HEK293 (cell line): ENCODE data around the gene RAB36.

ENCODE experiments used
- CTCF ChIA-PET: fragments of 350-600 bp; formaldehyde crosslinking; extraction: SDS; loops from one replicate; lab custom pipeline; 2021; ENCODE audit warnings: antibody characterized with exemption; lab: Yijun Ruan, JAX
- POLR2A ChIA-PET: fragments of 300-600 bp; formaldehyde crosslinking; extraction: SDS; loops from one replicate; lab custom pipeline; 2020; ENCODE audit warnings: antibody characterized with exemption, inconsistent platforms; lab: Yijun Ruan, JAX
- H3K27ac ChIP-seq: fragments of 200-500 bp; sonication (Bioruptor generic); 2 replicates; pipeline ENCODE4 v1.5.1; 2014; ENCODE audit warnings: low read depth, low read length, control low read depth, inconsistent platforms; ENCODE audit errors: extremely low read depth
- H3K36me3 ChIP-seq, 2 experiments: fragments of 200-500 bp in 1 of 2; sonication (Bioruptor generic) in 1 of 2; 1 replicate in 1 of 2; 2 replicates in 1 of 2; pipeline ENCODE4 v1.5.1; 2014 to 2017; ENCODE audit warnings: inconsistent platforms in 2 of 2, low read length in 2 of 2; ENCODE audit not compliant: control insufficient read depth in 2 of 2, insufficient read depth in 1 of 2
- H3K4me1 ChIP-seq: fragments of 200-500 bp; sonication (Bioruptor generic); 2 replicates; pipeline ENCODE4 v1.5.1; 2014; ENCODE audit warnings: mild to moderate bottlenecking, low read length, inconsistent platforms; ENCODE audit not compliant: control insufficient read depth, insufficient read depth
- H3K4me3 ChIP-seq: 2 replicates; pipeline ENCODE4 v1.5.1; 2011; ENCODE audit warnings: low read depth, mild to moderate bottlenecking, control low read depth, low read length, moderate library complexity
- H3K9me3 ChIP-seq: fragments of 200-500 bp; sonication (Bioruptor generic); 2 replicates; pipeline ENCODE4 v1.5.1; 2014; ENCODE audit warnings: low read depth, low read length, inconsistent platforms; ENCODE audit not compliant: control insufficient read depth, insufficient read depth
- FEZF1 ChIP-seq: fragments of 450-650 bp; formaldehyde crosslinking; IDR thresholded peaks from 2 replicates; pipeline ENCODE4 v1.5.1; 2016; ENCODE audit warnings: missing biosample characterization, missing genetic modification characterization
- GLIS2 ChIP-seq: fragments of 450-650 bp; formaldehyde crosslinking; IDR thresholded peaks from 2 replicates; pipeline ENCODE4 v1.5.1; 2016; ENCODE audit warnings: missing biosample characterization, missing genetic modification characterization
- IKZF3 ChIP-seq: fragments of 450-650 bp; IDR thresholded peaks from 2 replicates; pipeline ENCODE4 v1.5.0; 2018; ENCODE audit warnings: missing biosample characterization, mild to moderate bottlenecking, missing genetic modification characterization, moderate library complexity
- PRDM1 ChIP-seq: fragments of 450-650 bp; formaldehyde crosslinking; IDR thresholded peaks from 2 replicates; pipeline ENCODE4; 2016; ENCODE audit warnings: missing biosample characterization, missing genetic modification characterization
- TCF7L2 ChIP-seq: IDR thresholded peaks from 2 replicates; pipeline ENCODE4 v1.6.1; 2011; ENCODE audit warnings: low read depth, mild to moderate bottlenecking, inconsistent platforms, low read length, moderate library complexity, borderline replicate concordance
- ZBTB17 ChIP-seq: fragments of 450-650 bp; formaldehyde crosslinking; IDR thresholded peaks from 2 replicates; pipeline ENCODE4 v1.5.1; 2016; ENCODE audit warnings: missing biosample characterization, missing genetic modification characterization
- ZBTB48 ChIP-seq: fragments of 450-650 bp; formaldehyde crosslinking; IDR thresholded peaks from 2 replicates; pipeline ENCODE4 v1.5.1; 2016; ENCODE audit warnings: missing biosample characterization, missing genetic modification characterization
- ZBTB8A ChIP-seq: fragments of 450-650 bp; formaldehyde crosslinking; IDR thresholded peaks from 2 replicates; pipeline ENCODE4 v1.5.1; 2016; ENCODE audit warnings: missing biosample characterization, missing genetic modification characterization
- ZFHX2 ChIP-seq: fragments of 450-650 bp; formaldehyde crosslinking; conservative IDR thresholded peaks from 2 replicates; pipeline ENCODE4 v1.5.1; 2016; ENCODE audit warnings: missing biosample characterization, missing genetic modification characterization
- ZIC2 ChIP-seq: fragments of 450-650 bp; formaldehyde crosslinking; IDR thresholded peaks from 2 replicates; pipeline ENCODE4 v1.5.1; 2016; ENCODE audit warnings: missing biosample characterization, missing genetic modification characterization
- ZNF169 ChIP-seq: fragments of 450-650 bp; formaldehyde crosslinking; IDR thresholded peaks from 2 replicates; pipeline ENCODE4 v1.5.1; 2016; ENCODE audit warnings: missing biosample characterization, missing genetic modification characterization
- ZNF530 ChIP-seq: fragments of 450-650 bp; formaldehyde crosslinking; IDR thresholded peaks from 2 replicates; pipeline ENCODE4 v1.5.1; 2016; ENCODE audit warnings: low read depth, missing biosample characterization, missing genetic modification characterization
- ZNF76 ChIP-seq: fragments of 450-650 bp; formaldehyde crosslinking; IDR thresholded peaks from 2 replicates; pipeline ENCODE4; 2016; ENCODE audit warnings: low read depth, missing biosample characterization, missing genetic modification characterization, borderline replicate concordance
- ZSCAN30 ChIP-seq: fragments of 450-650 bp; IDR thresholded peaks from 2 replicates; pipeline ENCODE4 v1.5.1; 2018; ENCODE audit warnings: missing biosample characterization, mild to moderate bottlenecking, missing genetic modification characterization, moderate library complexity
- TF ChIP-seq, protein P1 (sequence below): fragments of 450-650 bp; formaldehyde crosslinking; IDR thresholded peaks from 2 replicates; pipeline ENCODE4 v1.5.1; 2016; ENCODE audit warnings: missing biosample characterization, missing genetic modification characterization
- TF ChIP-seq, protein P2 (sequence below): fragments of 450-650 bp; formaldehyde crosslinking; IDR thresholded peaks from 2 replicates; pipeline ENCODE4 v1.5.1; 2016; ENCODE audit warnings: missing biosample characterization, missing genetic modification characterization
- TF ChIP-seq, protein P3 (sequence below): fragments of 450-650 bp; formaldehyde crosslinking; conservative IDR thresholded peaks from 2 replicates; pipeline ENCODE4 v1.5.1; 2016; ENCODE audit warnings: low read depth, missing biosample characterization, missing genetic modification characterization
- TF ChIP-seq, protein P4 (sequence below): fragments of 450-650 bp; formaldehyde crosslinking; IDR thresholded peaks from 2 replicates; pipeline ENCODE4 v1.5.1; 2016; ENCODE audit warnings: missing biosample characterization, missing genetic modification characterization
- TF ChIP-seq, protein P5 (sequence below): fragments of 450-650 bp; formaldehyde crosslinking; optimal IDR thresholded peaks from 2 replicates; pipeline ENCODE3; 2016; ENCODE audit warnings: missing biosample characterization, mild to moderate bottlenecking, missing genetic modification characterization

The RAB36 gene

DNA sequence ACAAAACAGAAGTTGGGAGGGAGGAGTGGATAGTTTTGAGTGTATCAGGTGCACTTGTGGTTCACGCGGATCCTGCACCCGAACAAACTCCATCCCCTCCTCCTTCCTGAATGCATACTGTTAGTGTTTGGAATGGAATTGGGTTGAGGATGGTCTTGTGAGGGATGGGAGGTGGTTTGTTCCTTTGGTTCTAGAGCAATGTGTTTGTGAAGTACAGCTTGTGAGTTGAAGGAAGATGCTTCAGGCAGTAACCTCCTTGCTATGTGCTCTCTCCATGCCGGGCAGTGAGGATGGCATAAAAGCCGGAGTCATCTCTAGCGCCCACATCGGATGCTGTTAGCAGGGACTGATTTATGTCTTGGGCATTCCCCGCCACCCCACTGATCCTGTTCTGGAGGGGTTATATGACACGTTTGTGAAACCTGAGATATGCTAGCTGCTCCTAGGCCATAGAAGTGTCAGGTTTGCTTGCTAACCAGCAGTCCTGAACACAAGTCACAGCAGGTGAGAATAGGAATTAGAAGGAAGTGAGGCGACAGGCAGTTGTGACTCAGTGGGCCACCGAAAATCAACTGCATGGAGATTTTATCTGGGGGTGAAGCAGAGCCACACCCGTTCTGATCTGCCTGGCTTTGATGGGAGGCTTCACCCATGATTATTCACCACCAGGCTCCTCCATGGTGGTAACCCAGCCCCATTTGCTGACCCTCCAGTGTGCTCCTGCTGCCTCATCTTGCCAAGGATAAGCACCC lies 37.2 kb downstream of the RAB36 start (continued):
- TF ChIP-seq, protein P1, sequence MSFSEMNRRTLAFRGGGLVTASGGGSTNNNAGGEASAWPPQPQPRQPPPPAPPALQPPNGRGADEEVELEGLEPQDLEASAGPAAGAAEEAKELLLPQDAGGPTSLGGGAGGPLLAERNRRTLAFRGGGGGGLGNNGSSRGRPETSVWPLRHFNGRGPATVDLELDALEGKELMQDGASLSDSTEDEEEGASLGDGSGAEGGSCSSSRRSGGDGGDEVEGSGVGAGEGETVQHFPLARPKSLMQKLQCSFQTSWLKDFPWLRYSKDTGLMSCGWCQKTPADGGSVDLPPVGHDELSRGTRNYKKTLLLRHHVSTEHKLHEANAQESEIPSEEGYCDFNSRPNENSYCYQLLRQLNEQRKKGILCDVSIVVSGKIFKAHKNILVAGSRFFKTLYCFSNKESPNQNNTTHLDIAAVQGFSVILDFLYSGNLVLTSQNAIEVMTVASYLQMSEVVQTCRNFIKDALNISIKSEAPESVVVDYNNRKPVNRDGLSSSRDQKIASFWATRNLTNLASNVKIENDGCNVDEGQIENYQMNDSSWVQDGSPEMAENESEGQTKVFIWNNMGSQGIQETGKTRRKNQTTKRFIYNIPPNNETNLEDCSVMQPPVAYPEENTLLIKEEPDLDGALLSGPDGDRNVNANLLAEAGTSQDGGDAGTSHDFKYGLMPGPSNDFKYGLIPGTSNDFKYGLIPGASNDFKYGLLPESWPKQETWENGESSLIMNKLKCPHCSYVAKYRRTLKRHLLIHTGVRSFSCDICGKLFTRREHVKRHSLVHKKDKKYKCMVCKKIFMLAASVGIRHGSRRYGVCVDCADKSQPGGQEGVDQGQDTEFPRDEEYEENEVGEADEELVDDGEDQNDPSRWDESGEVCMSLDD (tag by site-specific recombination): 0 out of 2 replicates have a peak, but pooled peaks have one; percentile 12
- TF ChIP-seq, protein P2, sequence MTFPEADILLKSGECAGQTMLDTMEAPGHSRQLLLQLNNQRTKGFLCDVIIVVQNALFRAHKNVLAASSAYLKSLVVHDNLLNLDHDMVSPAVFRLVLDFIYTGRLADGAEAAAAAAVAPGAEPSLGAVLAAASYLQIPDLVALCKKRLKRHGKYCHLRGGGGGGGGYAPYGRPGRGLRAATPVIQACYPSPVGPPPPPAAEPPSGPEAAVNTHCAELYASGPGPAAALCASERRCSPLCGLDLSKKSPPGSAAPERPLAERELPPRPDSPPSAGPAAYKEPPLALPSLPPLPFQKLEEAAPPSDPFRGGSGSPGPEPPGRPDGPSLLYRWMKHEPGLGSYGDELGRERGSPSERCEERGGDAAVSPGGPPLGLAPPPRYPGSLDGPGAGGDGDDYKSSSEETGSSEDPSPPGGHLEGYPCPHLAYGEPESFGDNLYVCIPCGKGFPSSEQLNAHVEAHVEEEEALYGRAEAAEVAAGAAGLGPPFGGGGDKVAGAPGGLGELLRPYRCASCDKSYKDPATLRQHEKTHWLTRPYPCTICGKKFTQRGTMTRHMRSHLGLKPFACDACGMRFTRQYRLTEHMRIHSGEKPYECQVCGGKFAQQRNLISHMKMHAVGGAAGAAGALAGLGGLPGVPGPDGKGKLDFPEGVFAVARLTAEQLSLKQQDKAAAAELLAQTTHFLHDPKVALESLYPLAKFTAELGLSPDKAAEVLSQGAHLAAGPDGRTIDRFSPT (tag by site-specific recombination): peak; percentile 74
- TF ChIP-seq, protein P3, sequence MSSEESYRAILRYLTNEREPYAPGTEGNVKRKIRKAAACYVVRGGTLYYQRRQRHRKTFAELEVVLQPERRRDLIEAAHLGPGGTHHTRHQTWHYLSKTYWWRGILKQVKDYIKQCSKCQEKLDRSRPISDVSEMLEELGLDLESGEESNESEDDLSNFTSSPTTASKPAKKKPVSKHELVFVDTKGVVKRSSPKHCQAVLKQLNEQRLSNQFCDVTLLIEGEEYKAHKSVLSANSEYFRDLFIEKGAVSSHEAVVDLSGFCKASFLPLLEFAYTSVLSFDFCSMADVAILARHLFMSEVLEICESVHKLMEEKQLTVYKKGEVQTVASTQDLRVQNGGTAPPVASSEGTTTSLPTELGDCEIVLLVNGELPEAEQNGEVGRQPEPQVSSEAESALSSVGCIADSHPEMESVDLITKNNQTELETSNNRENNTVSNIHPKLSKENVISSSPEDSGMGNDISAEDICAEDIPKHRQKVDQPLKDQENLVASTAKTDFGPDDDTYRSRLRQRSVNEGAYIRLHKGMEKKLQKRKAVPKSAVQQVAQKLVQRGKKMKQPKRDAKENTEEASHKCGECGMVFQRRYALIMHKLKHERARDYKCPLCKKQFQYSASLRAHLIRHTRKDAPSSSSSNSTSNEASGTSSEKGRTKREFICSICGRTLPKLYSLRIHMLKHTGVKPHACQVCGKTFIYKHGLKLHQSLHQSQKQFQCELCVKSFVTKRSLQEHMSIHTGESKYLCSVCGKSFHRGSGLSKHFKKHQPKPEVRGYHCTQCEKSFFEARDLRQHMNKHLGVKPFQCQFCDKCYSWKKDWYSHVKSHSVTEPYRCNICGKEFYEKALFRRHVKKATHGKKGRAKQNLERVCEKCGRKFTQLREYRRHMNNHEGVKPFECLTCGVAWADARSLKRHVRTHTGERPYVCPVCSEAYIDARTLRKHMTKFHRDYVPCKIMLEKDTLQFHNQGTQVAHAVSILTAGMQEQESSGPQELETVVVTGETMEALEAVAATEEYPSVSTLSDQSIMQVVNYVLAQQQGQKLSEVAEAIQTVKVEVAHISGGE (tag by site-specific recombination): 0 out of 2 replicates have a peak, but pooled peaks have one; percentile 28
- TF ChIP-seq GLIS2 (tag by site-specific recombination): peak; percentile 61
- TF ChIP-seq ZIC2 (tag by site-specific recombination): peak; percentile 88
- TF ChIP-seq ZSCAN30 (tag by site-specific recombination): peak; percentile 74
- TF ChIP-seq IKZF3 (tag by site-specific recombination): peak; percentile 87
- TF ChIP-seq ZFHX2: peak; percentile 46
- TF ChIP-seq ZBTB8A (tag by site-specific recombination): peak; percentile 48
- TF ChIP-seq ZNF530 (tag by site-specific recombination): no peak
- no peak for TF ChIP-seq TCF7L2
- TF ChIP-seq, protein P4, sequence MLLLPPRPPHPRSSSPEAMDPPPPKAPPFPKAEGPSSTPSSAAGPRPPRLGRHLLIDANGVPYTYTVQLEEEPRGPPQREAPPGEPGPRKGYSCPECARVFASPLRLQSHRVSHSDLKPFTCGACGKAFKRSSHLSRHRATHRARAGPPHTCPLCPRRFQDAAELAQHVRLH (tag by site-specific recombination): no peak
- peak; percentile 45 for TF ChIP-seq ZBTB17 (tag by site-specific recombination)

DNA sequence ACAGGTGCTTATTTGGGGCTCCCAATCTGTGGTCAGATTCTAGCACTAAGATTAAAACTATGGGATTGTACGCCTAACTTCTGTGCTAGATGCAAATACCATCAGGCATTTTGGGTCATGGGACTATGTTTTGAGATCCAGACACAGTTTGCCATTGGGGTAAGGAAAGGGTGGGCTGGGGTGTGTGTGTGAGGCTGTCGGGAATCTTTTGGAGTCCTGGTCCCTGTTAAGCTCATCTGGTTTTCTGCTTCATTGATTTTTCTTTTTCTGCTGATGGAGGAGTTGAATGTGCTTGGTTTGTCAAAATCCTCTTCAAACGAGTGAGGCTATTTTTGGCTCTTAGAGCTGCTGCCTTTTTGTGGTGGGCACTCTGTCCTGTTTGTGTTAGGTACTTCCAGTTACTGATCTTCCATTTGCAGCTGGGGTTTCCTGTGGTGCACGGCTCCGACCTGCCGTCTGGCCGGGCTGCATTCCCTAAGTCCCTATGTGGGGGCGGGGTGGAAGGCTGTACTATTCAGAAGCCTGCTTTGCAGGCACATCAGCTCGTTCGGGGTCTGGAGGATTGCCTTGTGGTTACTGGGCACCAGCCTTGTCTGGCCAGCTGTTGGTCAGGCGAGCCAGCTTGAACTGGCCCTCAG lies 37.9 kb downstream of the RAB36 start:
- H3K4me3 ChIP-seq: peak overlapping the region; percentile 66
- ChIA-PET CTCF (interaction anchor here (0.5 to 2.4 kb wide), 10 partner anchors 9 to 612 kb away, joined by 3 to 10 read pairs (median 5); no protein-coding TSS in a partner anchor), POLR2A (interaction anchor here (0.8 to 1.5 kb wide), 4 partner anchors 35 to 711 kb away, joined by 3 to 5 read pairs (median 4); partner anchors contain the start of gene MIF)
- H3K4me1 ChIP-seq: no peaks in the 10 kb centered on the region
- no peak overlapping the region; the same call in 1 of the 2 replicates for H3K27ac ChIP-seq
- H3K9me3 ChIP-seq: no peaks in the 10 kb centered on the region
- H3K36me3 ChIP-seq: peaks cover 0 to 32% of the 10 kb centered on the region in 2 experiments; a peak in 1 of 3 replicates
- TF ChIP-seq ZNF169 (no peak), FEZF1 (tag by site-specific recombination) (peak; percentile 73; the same call in 1 of the 2 replicates), ZBTB17 (tag by site-specific recombination) (peak; percentile 68), IKZF3 (tag by site-specific recombination) (0 out of 2 replicates have a peak, but pooled peaks have one; percentile 28), ZBTB48 (tag by site-specific recombination) (peak; percentile 66; the same call in 1 of the 2 replicates), ZNF76 (0 out of 2 replicates have a peak, but pooled peaks have one; percentile 38), ZFHX2 (peak; percentile 51), PRDM1 (tag by site-specific recombination) (no peak)
- TF ChIP-seq, protein P3 (tag by site-specific recombination): 0 out of 2 replicates have a peak, but pooled peaks have one; percentile 25
- TF ChIP-seq, protein P5, sequence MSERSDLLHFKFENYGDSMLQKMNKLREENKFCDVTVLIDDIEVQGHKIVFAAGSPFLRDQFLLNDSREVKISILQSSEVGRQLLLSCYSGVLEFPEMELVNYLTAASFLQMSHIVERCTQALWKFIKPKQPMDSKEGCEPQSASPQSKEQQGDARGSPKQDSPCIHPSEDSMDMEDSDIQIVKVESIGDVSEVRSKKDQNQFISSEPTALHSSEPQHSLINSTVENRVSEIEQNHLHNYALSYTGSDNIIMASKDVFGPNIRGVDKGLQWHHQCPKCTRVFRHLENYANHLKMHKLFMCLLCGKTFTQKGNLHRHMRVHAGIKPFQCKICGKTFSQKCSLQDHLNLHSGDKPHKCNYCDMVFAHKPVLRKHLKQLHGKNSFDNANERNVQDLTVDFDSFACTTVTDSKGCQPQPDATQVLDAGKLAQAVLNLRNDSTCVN: peak; percentile 16
